ENCODE data around the gene RPS6KL1.
"Not testable (repeated sequence)": the region's sequence is repeated elsewhere in the genome, so short reads cannot be mapped to it uniquely, and the experiment has no call there.

The RPS6KL1 gene

GRCh38 chr14:74934476-74935359 is 11.7 kb upstream of the RPS6KL1 start:
- DNase-seq (no peak), ATAC-seq (ENCODE audit: insufficient read depth, low read depth) (no peak)
- H3K9ac ChIP-seq (ENCODE audit: low read depth, low read length) = no peak overlapping the region
- no peaks in the 10 kb centered on the region for H3K4me1 ChIP-seq (ENCODE audit: insufficient read depth, low read length)
- H2AFZ ChIP-seq (ENCODE audit: low read depth, low read length) = no peak overlapping the region
- no peak overlapping the region for H3K4me3 ChIP-seq (ENCODE audit: low read depth in 1 of 2, low read length in 2 of 2)
- H3K36me3 ChIP-seq (ENCODE audit: insufficient read depth, low read length) = no peaks in the 10 kb centered on the region
- TF ChIP-seq EZH2 (IDR thresholded peaks at IDR 0.05; ENCODE audit: borderline replicate concordance, low read depth, low read length, severe bottlenecking) (no peak), CTCF (IDR thresholded peaks at IDR 0.05; ENCODE audit: borderline replicate concordance, extremely low read depth, low read length, poor library complexity, severe bottlenecking) (no peak)
- no peaks in the 10 kb centered on the region for H4K20me1 ChIP-seq (ENCODE audit: insufficient read depth, low read length)
- H3K9me3 ChIP-seq (ENCODE audit: insufficient read depth, low read length, severe bottlenecking) = no peaks in the 10 kb centered on the region
- peaks cover under 1% of the 10 kb centered on the region for H3K27me3 ChIP-seq (ENCODE audit: insufficient read depth, low read length, poor library complexity)
- no peak overlapping the region for H3K27ac ChIP-seq (ENCODE audit: low read length)
- no peaks in the 10 kb centered on the region for H3K79me2 ChIP-seq (ENCODE audit: insufficient read depth, low read length)
- no peak overlapping the region for H3K4me2 ChIP-seq (ENCODE audit: insufficient read depth, low read length)

- peaks cover 3% of the 10 kb centered on the region for H3K27me3 ChIP-seq (ENCODE audit: insufficient read depth, low read length, poor library complexity)
- TF ChIP-seq CTCF (IDR thresholded peaks at IDR 0.05; ENCODE audit: borderline replicate concordance, extremely low read depth, low read length, poor library complexity, severe bottlenecking) = no peak
- TF ChIP-seq EZH2 (IDR thresholded peaks at IDR 0.05; ENCODE audit: borderline replicate concordance, low read depth, low read length, severe bottlenecking) = no peak
- H3K4me2 ChIP-seq (ENCODE audit: insufficient read depth, low read length) = no peak overlapping the region
- H3K79me2 ChIP-seq (ENCODE audit: insufficient read depth, low read length) = no peaks in the 10 kb centered on the region
- no peaks in the 10 kb centered on the region for H3K4me1 ChIP-seq (ENCODE audit: insufficient read depth, low read length)
- H3K9me3 ChIP-seq (ENCODE audit: insufficient read depth, low read length, severe bottlenecking) = no peaks in the 10 kb centered on the region
- no peak overlapping the region for H3K9ac ChIP-seq (ENCODE audit: low read depth, low read length)
- DNase-seq = no peak
- H3K36me3 ChIP-seq (ENCODE audit: insufficient read depth, low read length) = no peaks in the 10 kb centered on the region
- no peak overlapping the region for H3K4me3 ChIP-seq (ENCODE audit: low read depth in 1 of 2, low read length in 2 of 2)
- H2AFZ ChIP-seq (ENCODE audit: low read depth, low read length) = no peak overlapping the region
- H3K27ac ChIP-seq (ENCODE audit: low read length) = no peak overlapping the region
- ATAC-seq (ENCODE audit: insufficient read depth, low read depth) = no peak
- H4K20me1 ChIP-seq (ENCODE audit: insufficient read depth, low read length) = no peaks in the 10 kb centered on the region
Measured at GRCh38 chr14:74934041-74934440, 11.0 kb upstream of the RPS6KL1 start.

DNA sequence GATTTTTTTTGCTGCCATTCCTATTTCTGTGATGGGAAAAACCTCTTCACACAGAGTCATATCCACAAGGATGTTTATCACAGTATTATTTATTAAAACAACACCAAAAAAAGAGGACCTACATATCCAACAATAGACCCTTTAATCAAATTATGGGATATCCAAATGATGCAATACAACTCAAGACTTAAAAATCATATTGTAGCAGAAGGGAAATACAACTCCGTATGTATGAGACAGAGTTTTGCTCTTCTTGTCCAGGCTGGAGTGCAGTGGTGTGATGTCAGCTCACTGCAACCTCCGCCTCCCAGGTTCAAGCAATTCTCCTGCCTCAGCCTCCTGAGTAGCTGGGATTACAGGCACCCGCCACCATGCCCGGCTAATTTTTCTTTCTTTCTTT is 9.9 kb upstream of the RPS6KL1 start:
- not testable (repeated sequence) for H3K27me3 ChIP-seq (ENCODE audit: insufficient read depth, low read length, poor library complexity); H4K20me1 ChIP-seq (ENCODE audit: insufficient read depth, low read length); H3K4me2 ChIP-seq (ENCODE audit: insufficient read depth, low read length); H2AFZ ChIP-seq (ENCODE audit: low read depth, low read length); H3K36me3 ChIP-seq (ENCODE audit: insufficient read depth, low read length); H3K9me3 ChIP-seq (ENCODE audit: insufficient read depth, low read length, severe bottlenecking); H3K9ac ChIP-seq (ENCODE audit: low read depth, low read length); H3K4me1 ChIP-seq (ENCODE audit: insufficient read depth, low read length); H3K27ac ChIP-seq (ENCODE audit: low read length); H3K4me3 ChIP-seq (ENCODE audit: low read depth in 1 of 2, low read length in 2 of 2); DNase-seq; ATAC-seq (ENCODE audit: insufficient read depth, low read depth); H3K79me2 ChIP-seq (ENCODE audit: insufficient read depth, low read length)

DNA sequence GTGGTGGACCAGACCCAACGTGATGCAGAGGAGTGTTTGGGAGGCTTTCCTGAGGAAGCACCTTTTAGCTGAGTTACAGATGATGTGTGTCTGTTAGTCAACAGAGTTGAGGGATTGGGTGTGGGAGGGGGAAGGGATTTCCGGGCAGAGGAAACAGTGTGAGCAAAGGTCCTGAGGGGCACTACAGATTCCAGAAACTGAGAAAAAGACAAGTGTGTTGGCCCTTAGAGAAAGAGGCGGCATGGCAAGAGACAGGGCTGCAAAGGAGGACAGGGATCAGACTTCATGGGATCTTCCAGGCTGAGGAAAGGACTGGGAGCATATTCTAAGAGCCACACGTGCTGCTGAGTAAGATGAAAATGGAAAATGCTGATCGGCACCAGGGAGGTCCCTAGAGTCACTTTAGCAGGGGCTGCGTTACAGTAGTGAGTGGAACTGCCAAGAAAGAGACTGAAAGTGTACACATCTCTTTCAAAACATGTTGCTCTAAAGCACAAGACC is 9.4 kb upstream of the RPS6KL1 start:
- no peaks in the 10 kb centered on the region for H3K36me3 ChIP-seq (ENCODE audit: insufficient read depth, low read length)
- no peak overlapping the region for H3K27ac ChIP-seq (ENCODE audit: low read length)
- H3K4me3 ChIP-seq (ENCODE audit: low read depth in 1 of 2, low read length in 2 of 2) = no peak overlapping the region
- H3K27me3 ChIP-seq (ENCODE audit: insufficient read depth, low read length, poor library complexity) = peaks cover 3% of the 10 kb centered on the region
- no peak for DNase-seq
- no peaks in the 10 kb centered on the region for H3K9me3 ChIP-seq (ENCODE audit: insufficient read depth, low read length, severe bottlenecking)
- H3K79me2 ChIP-seq (ENCODE audit: insufficient read depth, low read length) = no peaks in the 10 kb centered on the region
- H3K9ac ChIP-seq (ENCODE audit: low read depth, low read length) = no peak overlapping the region
- no peaks in the 10 kb centered on the region for H4K20me1 ChIP-seq (ENCODE audit: insufficient read depth, low read length)
- no peaks in the 10 kb centered on the region for H3K4me1 ChIP-seq (ENCODE audit: insufficient read depth, low read length)
- no peak overlapping the region for H3K4me2 ChIP-seq (ENCODE audit: insufficient read depth, low read length)
- no peak overlapping the region for H2AFZ ChIP-seq (ENCODE audit: low read depth, low read length)
- ATAC-seq (ENCODE audit: insufficient read depth, low read depth) = no peak
- no peak for TF ChIP-seq CTCF (IDR thresholded peaks at IDR 0.05; ENCODE audit: borderline replicate concordance, extremely low read depth, low read length, poor library complexity, severe bottlenecking)
- TF ChIP-seq EZH2 (IDR thresholded peaks at IDR 0.05; ENCODE audit: borderline replicate concordance, low read depth, low read length, severe bottlenecking) = no peak

DNA sequence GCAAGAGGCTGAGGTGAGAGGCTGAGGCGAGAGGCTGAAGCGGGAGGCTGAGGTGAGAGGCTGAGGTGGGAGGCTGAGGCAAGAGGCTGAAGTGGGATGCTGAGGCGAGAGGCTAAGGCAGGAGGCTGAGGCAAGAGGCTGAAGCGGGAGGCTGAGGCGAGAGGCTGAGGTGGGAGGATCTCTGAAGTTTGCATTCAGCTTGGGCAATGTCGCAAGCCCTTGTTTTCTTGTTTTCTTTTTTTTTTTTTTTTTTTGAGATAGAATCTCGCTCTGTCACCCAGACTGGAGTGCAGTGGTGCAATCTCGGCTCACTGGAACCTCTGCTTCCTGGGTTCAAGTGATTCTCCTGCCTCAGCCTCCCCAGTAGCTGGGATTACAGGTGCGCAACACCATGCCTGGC is 8.7 kb upstream of the RPS6KL1 start:
- H3K27ac ChIP-seq (ENCODE audit: low read length); H3K9ac ChIP-seq (ENCODE audit: low read depth, low read length); ATAC-seq (ENCODE audit: insufficient read depth, low read depth): not testable (repeated sequence)

More for the DNA sequence above, 8.7 kb upstream of the RPS6KL1 start:
- not testable (repeated sequence) for H3K79me2 ChIP-seq (ENCODE audit: insufficient read depth, low read length); H3K27me3 ChIP-seq (ENCODE audit: insufficient read depth, low read length, poor library complexity); H3K9me3 ChIP-seq (ENCODE audit: insufficient read depth, low read length, severe bottlenecking); H4K20me1 ChIP-seq (ENCODE audit: insufficient read depth, low read length); H3K4me1 ChIP-seq (ENCODE audit: insufficient read depth, low read length); DNase-seq; H3K4me3 ChIP-seq (ENCODE audit: low read depth in 1 of 2, low read length in 2 of 2); H2AFZ ChIP-seq (ENCODE audit: low read depth, low read length); H3K4me2 ChIP-seq (ENCODE audit: insufficient read depth, low read length); H3K36me3 ChIP-seq (ENCODE audit: insufficient read depth, low read length)

Data from DND-41 (cell line).